H9 (cell line): ENCODE data around the gene MEGF10. TPM values are rescaled to one million over a fixed set of nuclear protein-coding genes. Genes with fewer than 3 reads are reported as not detected.

ENCODE experiments used
- DNase-seq: peaks from one replicate; pipeline ENCODE4 v3.0.0-alpha.2; 2017
- H2AFZ ChIP-seq: one replicate; pipeline ENCODE4 v1.6.1; 2013; ENCODE audit warnings: mild to moderate bottlenecking, low read length, control low read depth, moderate library complexity
- H2AK5ac ChIP-seq: 2 replicates; pipeline ENCODE4 v1.6.1; 2013; ENCODE audit warnings: low read length, control low read depth, mixed read lengths; ENCODE audit not compliant: insufficient read length
- H2BK120ac ChIP-seq: one replicate; pipeline ENCODE4 v1.6.1; 2013; ENCODE audit warnings: low read depth, mild to moderate bottlenecking, low read length, control low read depth, inconsistent platforms; ENCODE audit not compliant: poor library complexity, severe bottlenecking
- H2BK12ac ChIP-seq: 2 replicates; pipeline ENCODE4 v1.6.1; 2013; ENCODE audit warnings: low read length, control low read depth, mixed read lengths, low read depth; ENCODE audit not compliant: insufficient read length
- H2BK15ac ChIP-seq: 2 replicates; pipeline ENCODE4 v1.6.1; 2013; ENCODE audit warnings: low read depth, low read length, control low read depth
- H2BK20ac ChIP-seq: one replicate; pipeline ENCODE4 v1.6.1; 2013; ENCODE audit warnings: low read depth, mild to moderate bottlenecking, low read length, control low read depth, inconsistent platforms; ENCODE audit not compliant: poor library complexity, severe bottlenecking
- H2BK5ac ChIP-seq: 2 replicates; pipeline ENCODE4 v1.6.1; 2013; ENCODE audit warnings: low read length, control low read depth, mixed read lengths; ENCODE audit not compliant: insufficient read length
- H3K14ac ChIP-seq: 2 replicates; pipeline ENCODE4 v1.6.1; 2013; ENCODE audit warnings: low read length, control low read depth; ENCODE audit not compliant: insufficient read depth
- H3K18ac ChIP-seq: 2 replicates; pipeline ENCODE4 v1.6.1; 2013; ENCODE audit warnings: low read depth, mild to moderate bottlenecking, mixed read lengths, low read length, control low read depth; ENCODE audit not compliant: insufficient read length
- H3K23ac ChIP-seq: 2 replicates; pipeline ENCODE4 v1.6.1; 2013; ENCODE audit warnings: low read length, control low read depth, mixed read lengths, low read depth; ENCODE audit not compliant: insufficient read length
- H3K23me2 ChIP-seq: 2 replicates; pipeline ENCODE4 v1.6.1; 2013; ENCODE audit warnings: low read depth, mild to moderate bottlenecking, mixed read lengths, low read length, control low read depth; ENCODE audit not compliant: insufficient read length, poor library complexity, severe bottlenecking
- H3K27ac ChIP-seq: 2 replicates; pipeline ENCODE4 v1.5.1; 2013; ENCODE audit warnings: low read length, control low read depth, mixed read lengths, low read depth; ENCODE audit not compliant: insufficient read length
- H3K27me3 ChIP-seq: 2 replicates; pipeline ENCODE4 v1.6.1; 2013; ENCODE audit warnings: low read length, control low read depth, inconsistent platforms; ENCODE audit not compliant: insufficient read depth
- H3K4ac ChIP-seq: 2 replicates; pipeline ENCODE4 v1.6.1; 2013; ENCODE audit warnings: low read depth, mild to moderate bottlenecking, control low read depth, inconsistent platforms, low read length, moderate library complexity
- H3K4me1 ChIP-seq: 2 replicates; pipeline ENCODE4 v1.6.1; 2013; ENCODE audit warnings: low read length, control low read depth, inconsistent platforms; ENCODE audit not compliant: insufficient read depth
- H3K4me2 ChIP-seq: 2 replicates; pipeline ENCODE4 v1.6.1; 2013; ENCODE audit warnings: low read length, control low read depth, mixed read lengths; ENCODE audit not compliant: insufficient read length, insufficient read depth
- H3K56ac ChIP-seq: 2 replicates; pipeline ENCODE4 v1.6.1; 2013; ENCODE audit warnings: low read depth, mild to moderate bottlenecking, mixed read lengths, low read length, control low read depth; ENCODE audit not compliant: insufficient read length
- H3K79me1 ChIP-seq: 2 replicates; pipeline ENCODE4 v1.6.1; 2013; ENCODE audit warnings: low read depth, mild to moderate bottlenecking, moderate library complexity, low read length, control low read depth, inconsistent platforms; ENCODE audit not compliant: insufficient read depth, poor library complexity, severe bottlenecking
- H3K79me2 ChIP-seq: 2 replicates; pipeline ENCODE4 v1.6.1; 2013; ENCODE audit warnings: low read length, control low read depth, inconsistent platforms; ENCODE audit not compliant: insufficient read depth
- H3K9ac ChIP-seq: 2 replicates; pipeline ENCODE4 v1.6.1; 2013; ENCODE audit warnings: low read length, control low read depth, mixed read lengths; ENCODE audit not compliant: insufficient read length; ENCODE audit errors: extremely low read depth
- H3K9me3 ChIP-seq: one replicate; pipeline ENCODE4 v1.6.1; 2013; ENCODE audit warnings: low read depth, low read length, inconsistent platforms; ENCODE audit not compliant: control insufficient read depth
- H3T11ph ChIP-seq: one replicate; pipeline ENCODE4 v1.6.1; 2013; ENCODE audit warnings: mild to moderate bottlenecking, low read length, control low read depth, inconsistent platforms
- H4K20me1 ChIP-seq: one replicate; pipeline ENCODE4 v1.6.1; 2013; ENCODE audit not compliant: control insufficient read depth, insufficient read length, insufficient read depth
- H4K5ac ChIP-seq: 2 replicates; pipeline ENCODE4 v1.6.1; 2013; ENCODE audit warnings: low read depth, mild to moderate bottlenecking, mixed read lengths, low read length, control low read depth; ENCODE audit not compliant: insufficient read length
- H4K8ac ChIP-seq: replicated peaks from 2 replicates; pipeline ENCODE4 v1.6.1; 2013; ENCODE audit warnings: low read length, control low read depth, mixed read lengths, low read depth; ENCODE audit not compliant: insufficient read length
- H4K91ac ChIP-seq: 2 replicates; pipeline ENCODE4 v1.6.1; 2013; ENCODE audit warnings: low read depth, mild to moderate bottlenecking, moderate library complexity, mixed read lengths, low read length, control low read depth; ENCODE audit not compliant: insufficient read length
- H3K27ac Mint-ChIP-seq, 3 experiments: 2 replicates in 2 of 3; 3 replicates in 1 of 3; pipeline ENCODE4 v1.8.0; 2020 to 2021; ENCODE audit warnings: mixed read lengths in 3 of 3, mild to moderate bottlenecking in 1 of 3, moderate library complexity in 1 of 3
- H3K27me3 Mint-ChIP-seq: 2 replicates; pipeline ENCODE4 v1.8.0; 2021; ENCODE audit warnings: low read depth, mild to moderate bottlenecking, moderate library complexity, mixed read lengths
- H3K36me3 Mint-ChIP-seq, 3 experiments: 2 replicates in 2 of 3; 3 replicates in 1 of 3; pipeline ENCODE4 v1.8.0; 2020 to 2021; ENCODE audit warnings: low read depth in 3 of 3, mixed read lengths in 3 of 3; ENCODE audit not compliant: insufficient read depth in 1 of 3
- H3K4me1 Mint-ChIP-seq, 2 experiments: 2 replicates each; pipeline ENCODE4 v1.8.0; 2020; ENCODE audit warnings: mixed read lengths in 2 of 2
- H3K4me3 Mint-ChIP-seq, 2 experiments: 2 replicates in 1 of 2; 3 replicates in 1 of 2; pipeline ENCODE4 v1.8.0; 2020 to 2021; ENCODE audit warnings: mild to moderate bottlenecking in 2 of 2, mixed read lengths in 2 of 2, moderate library complexity in 1 of 2
- H3K9me3 Mint-ChIP-seq, 2 experiments: 2 replicates in 1 of 2; 3 replicates in 1 of 2; pipeline ENCODE4 v1.8.0; 2020; ENCODE audit warnings: mild to moderate bottlenecking in 2 of 2, mixed read lengths in 2 of 2, moderate library complexity in 1 of 2
- CTCF ChIP-seq: fragments of 200-600 bp; sonication (generic); conservative IDR thresholded peaks from 3 replicates; pipeline ENCODE4 v1.8.0; 2021; ENCODE audit warnings: antibody characterized with exemption, mild to moderate bottlenecking
- WGBS: extraction: QIAGEN DNeasy Blood & Tissue Kit; methylation state at CpG from one replicate; pipeline ENCODE4 v1.1.7; 2013; ENCODE audit warnings: missing lambda C conversion rate, low lambda C conversion rate, mixed read lengths; ENCODE audit not compliant: insufficient read length; ENCODE audit errors: extremely low coverage; 5-methylcytosine and 5-hydroxymethylcytosine counted together
- total RNA-seq: library from RNA; stranded (reverse); gene quantifications from 2 replicates; pipeline ENCODE4 v1.2.1, GENCODE V29; 2021

The MEGF10 gene
- total RNA-seq, 1 experiment from 2014 or later = 36.5 TPM

GRCh38 chr5:127343866-127344265 is 53.3 kb downstream of the MEGF10 start:
- H3K9me3 Mint-ChIP-seq = no peaks in the 10 kb centered on the region; a peak in 1 of 5 replicates
- Histone ChIP-seq H4K5ac (no peak overlapping the region), H3K18ac (no peak overlapping the region), H2BK12ac (no peak overlapping the region), H3K23ac (no peak overlapping the region), H3K23me2 (no peaks in the 10 kb centered on the region), H4K8ac (no peak overlapping the region), H3K4me2 (no peak overlapping the region), H2AK5ac (no peak overlapping the region), H3K4ac (no peak overlapping the region), H3K4me1 (peaks cover 7% of the 10 kb centered on the region), H3K79me1 (no peaks in the 10 kb centered on the region), H3K79me2 (no peaks in the 10 kb centered on the region), H3K14ac (no peak overlapping the region), H2BK15ac (no peak overlapping the region), H3K27me3 (no peaks in the 10 kb centered on the region), H4K91ac (no peak overlapping the region), H4K20me1 (no peaks in the 10 kb centered on the region), H2BK5ac (no peak overlapping the region), H3K9ac (no peak overlapping the region), H3K9me3 (no peaks in the 10 kb centered on the region), H2BK20ac (no peak overlapping the region), H3T11ph (no peak overlapping the region), H2BK120ac (no peak overlapping the region), H3K56ac (no peak overlapping the region), H2AFZ (no peak overlapping the region), H3K27ac (no peak overlapping the region)
- no peak for DNase-seq
- H3K4me1 Mint-ChIP-seq = peaks cover 26 to 30% of the 10 kb centered on the region in 2 experiments
- no peak overlapping the region for H3K4me3 Mint-ChIP-seq
- TF ChIP-seq CTCF = no peak
- WGBS = no CpG with 5 or more reads among the region's 1 CpG
- no peak overlapping the region for H3K27ac Mint-ChIP-seq
- H3K27me3 Mint-ChIP-seq = no peaks in the 10 kb centered on the region
- H3K36me3 Mint-ChIP-seq = peaks cover 19 to 50% (median 45%) of the 10 kb centered on the region in 3 experiments
